GM18873 (cell line): ENCODE data around the gene FGF19.

ENCODE experiments used
- ATAC-seq: cut with Tn5 transposase; IDR thresholded peaks from one replicate; pipeline ENCODE4 v1.9.1; 2021; ENCODE audit warnings: mild to moderate bottlenecking, moderate library complexity, moderate number of reproducible peaks; ENCODE audit not compliant: unreplicated experiment, low FRiP score

The FGF19 gene

DNA sequence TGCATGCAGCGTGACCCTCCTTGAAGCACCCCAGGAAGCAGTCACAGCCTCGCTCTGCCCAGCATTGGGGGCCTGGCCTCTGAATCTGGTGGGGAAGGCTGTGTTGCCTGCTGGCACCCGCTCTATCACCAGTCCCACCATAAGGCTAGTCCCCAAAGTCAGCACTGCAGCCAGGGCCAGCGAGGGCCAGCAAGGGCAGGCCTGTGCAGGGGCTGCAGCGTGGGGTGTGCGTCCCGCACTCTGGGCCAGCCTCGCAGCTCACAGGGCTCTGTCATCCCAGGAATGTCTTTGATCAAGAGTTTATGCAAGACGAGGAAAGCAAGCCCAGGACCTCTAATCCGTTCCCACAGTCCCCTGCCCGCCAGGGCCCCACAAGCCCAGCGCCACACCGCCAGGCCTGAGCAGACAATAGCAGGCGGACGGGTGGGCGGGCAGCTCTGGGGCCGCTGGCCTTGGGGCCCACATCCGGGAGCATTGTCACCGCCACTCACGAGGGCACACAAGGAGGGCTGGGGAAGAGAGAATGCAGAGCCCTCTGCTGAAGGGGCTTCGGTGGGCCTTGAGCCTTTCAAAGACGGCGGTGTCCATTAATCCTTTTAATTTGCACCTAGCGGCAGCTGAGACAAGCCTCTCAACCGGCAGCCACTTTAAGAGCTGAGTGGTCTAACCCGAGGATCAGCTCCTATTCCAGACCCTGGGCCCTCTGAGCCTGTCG lies 45.8 kb downstream of the FGF19 start:
- ATAC-seq: no peak

DNA sequence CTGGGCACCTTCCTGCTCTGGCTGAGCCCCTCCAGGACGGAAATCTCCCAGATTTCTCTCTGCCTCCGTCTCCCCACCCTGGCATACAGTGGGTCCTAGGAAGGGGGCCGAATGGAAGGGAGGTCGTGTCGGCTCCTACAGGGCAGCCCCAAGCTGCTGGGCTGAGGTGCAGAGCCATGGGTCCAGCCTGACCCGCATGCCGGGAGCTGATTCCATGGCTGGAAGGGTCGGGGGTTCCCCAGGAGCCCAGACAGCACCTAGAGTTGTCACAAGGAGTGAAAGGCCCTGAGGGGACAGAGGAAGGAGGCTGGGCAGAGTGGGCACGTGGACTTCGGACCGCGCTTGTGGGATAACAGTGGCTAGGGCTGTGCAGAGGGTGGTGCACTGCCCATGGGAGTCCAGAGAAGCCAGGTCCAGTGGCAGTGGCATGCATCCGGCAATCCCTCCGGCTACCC lies 46.3 kb downstream of the FGF19 start:
- ATAC-seq: no peak

DNA sequence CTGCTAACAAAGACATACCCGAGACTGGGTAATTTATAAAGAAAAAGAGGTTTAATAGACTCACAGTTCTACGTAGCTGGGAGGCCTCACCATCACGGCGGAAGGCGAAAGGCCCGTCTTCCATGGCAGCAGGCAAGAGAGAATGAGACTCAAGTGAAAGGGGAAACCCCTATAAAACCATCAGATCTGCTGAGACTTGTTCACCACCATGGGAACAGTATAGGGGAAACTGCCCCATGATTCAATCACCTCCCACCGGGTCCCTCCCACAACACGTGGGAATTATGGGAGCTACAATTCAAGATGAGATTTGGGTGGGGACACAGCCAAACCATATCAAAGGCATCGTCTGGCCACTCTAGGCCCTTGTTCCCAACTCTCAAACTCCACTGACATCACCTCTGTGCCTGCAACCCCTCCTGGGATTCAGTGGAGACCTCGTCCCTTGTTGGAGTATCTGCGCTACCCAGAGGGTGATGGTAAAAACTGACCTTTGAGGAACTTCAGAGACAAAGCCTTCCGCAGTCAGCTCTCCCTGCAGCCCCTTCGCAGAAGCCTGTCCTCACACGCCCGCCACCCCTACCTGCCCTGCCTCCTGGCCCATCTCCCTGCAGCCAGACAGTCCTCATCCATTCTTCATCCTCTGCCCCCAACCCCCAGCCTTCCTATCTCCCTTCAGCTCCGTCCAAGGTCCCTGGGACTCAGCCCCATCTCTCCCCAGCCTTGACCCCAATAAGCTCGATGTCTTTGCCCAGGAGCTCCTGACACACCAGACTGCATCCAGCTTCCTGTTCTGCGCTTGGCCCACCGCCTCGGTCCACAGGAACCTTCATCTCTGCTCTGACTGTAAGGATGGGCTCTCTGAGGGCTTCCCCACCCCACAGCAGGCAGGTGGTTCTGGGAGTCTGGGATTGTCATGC lies 47.0 kb downstream of the FGF19 start:
- ATAC-seq: no peak

DNA sequence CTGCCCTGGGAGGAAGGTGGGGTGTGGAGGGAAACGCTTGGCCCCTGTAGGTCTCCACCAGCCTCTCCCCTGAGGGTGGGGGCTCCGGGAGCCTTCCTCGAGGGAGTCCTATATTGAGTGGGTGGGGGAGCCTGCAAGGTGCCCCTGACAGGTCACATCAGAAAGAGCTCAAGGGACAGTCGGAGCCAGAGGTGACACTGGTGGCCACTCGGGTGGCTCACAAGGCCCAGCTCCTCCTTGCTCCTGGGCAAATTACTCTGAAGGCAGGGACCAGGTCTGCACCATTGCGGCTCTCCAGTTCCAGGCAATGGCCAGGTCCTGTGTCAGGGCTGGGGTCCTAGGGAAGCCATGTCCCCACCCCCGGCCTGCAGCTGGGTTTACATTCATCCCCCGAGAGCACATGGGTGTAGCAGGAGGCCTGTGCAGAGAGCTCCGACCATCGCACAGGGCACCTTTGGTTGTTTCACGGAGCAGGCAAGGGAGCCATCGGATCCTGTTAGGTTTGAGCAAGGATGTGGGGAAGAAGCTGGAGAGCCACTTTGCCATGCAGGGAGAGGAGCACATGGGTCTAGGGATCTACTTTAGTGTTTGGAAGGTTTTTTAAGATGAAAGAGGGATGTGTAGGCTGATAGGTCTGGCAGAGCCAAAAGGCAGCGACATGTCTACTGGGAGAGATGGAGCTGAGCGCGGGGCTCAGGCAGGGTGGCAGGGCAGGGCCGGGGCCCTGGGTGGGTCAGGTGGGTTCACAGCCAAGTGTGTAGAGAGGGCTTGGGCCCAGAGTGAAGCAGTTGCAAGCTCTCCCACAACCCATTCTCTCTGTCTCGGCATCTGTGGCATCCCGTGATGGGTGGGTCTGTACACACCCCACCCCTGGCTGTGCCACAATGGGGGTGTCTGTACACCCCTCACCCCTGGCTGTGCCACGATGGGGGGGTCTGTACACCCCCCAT lies 48.1 kb downstream of the FGF19 start:
- ATAC-seq: no peak

DNA sequence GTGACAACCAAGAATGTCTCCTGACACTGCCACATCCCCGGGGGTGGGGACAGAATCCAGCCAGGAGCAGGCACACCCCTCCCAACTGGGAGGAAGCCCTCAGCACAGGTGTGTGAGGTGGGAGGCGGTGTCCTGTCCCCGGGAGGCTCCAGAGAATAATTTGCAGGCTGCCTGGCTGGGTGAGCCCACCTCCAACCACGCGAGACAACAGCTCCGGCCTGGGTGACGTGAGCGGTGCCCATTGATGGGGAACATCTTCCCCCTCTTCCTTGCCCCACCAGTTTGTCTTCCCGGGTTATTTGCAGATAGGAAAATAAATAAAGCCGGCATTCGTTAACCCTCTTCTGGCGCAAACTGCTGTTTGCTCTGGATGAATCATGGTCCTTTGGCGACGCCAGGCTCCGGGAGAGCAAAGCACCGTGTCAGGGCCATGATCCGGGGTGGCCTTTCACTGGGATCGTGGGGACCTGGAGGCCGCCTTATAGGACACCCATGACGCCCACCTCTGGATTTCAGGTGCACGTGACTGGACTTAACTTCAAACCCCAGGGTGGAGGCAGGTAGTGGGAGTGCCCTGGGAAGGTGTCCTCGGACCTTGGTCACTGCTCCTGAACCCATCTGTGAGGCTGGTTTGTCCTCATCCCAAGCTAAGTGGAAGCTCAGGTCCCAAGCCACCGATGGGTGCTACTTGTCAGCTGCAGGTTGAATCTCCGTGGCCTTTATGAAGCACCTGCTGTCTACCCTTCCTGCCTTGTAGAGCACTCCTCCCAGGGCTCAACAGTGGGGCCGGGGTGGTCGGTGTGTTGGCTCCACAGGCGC lies 49.0 kb downstream of the FGF19 start:
- no peak for ATAC-seq

DNA sequence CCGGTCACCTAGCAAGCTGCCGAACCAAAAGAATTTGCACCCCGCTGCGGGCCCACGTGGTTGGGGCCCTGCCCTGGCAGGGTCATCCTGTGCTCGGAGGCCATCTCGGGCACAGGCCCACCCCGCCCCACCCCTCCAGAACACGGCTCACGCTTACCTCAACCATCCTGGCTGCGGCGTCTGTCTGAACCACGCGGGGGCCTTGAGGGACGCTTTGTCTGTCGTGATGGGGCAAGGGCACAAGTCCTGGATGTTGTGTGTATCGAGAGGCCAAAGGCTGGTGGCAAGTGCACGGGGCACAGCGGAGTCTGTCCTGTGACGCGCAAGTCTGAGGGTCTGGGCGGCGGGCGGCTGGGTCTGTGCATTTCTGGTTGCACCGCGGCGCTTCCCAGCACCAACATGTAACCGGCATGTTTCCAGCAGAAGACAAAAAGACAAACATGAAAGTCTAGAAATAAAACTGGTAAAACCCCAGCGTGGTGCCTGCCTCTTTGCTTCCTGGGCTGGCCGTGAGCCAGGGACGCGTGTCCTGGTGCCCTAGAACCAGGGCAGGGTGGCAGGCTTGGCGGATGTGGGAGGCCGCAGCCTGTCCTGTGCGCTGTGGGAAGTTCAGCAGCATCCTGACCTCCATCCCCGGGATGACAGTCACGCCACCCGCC lies 49.7 kb downstream of the FGF19 start:
- no peak for ATAC-seq

DNA sequence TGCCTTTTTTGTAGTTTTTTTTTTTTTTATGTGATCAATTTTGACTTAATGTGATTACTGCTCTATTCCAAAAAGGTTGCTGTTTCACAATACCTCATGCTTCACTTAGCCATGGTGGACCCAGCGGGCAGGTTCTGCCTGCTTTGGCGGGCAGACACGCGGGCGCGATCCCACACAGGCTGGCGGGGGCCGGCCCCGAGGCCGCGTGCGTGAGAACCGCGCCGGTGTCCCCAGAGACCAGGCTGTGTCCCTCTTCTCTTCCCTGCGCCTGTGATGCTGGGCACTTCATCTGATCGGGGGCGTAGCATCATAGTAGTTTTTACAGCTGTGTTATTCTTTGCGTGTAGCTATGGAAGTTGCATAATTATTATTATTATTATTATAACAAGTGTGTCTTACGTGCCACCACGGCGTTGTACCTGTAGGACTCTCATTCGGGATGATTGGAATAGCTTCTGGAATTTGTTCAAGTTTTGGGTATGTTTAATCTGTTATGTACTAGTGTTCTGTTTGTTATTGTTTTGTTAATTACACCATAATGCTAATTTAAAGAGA lies 50.3 kb downstream of the FGF19 start:
- no peak for ATAC-seq

DNA sequence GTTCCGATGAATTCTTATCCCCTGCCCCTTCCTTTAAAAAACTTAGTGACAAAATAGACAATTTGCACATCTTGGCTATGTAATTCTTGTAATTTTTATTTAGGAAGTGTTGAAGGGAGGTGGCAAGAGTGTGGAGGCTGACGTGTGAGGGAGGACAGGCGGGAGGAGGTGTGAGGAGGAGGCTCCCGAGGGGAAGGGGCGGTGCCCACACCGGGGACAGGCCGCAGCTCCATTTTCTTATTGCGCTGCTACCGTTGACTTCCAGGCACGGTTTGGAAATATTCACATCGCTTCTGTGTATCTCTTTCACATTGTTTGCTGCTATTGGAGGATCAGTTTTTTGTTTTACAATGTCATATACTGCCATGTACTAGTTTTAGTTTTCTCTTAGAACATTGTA lies 50.8 kb downstream of the FGF19 start:
- ATAC-seq: no peak

DNA sequence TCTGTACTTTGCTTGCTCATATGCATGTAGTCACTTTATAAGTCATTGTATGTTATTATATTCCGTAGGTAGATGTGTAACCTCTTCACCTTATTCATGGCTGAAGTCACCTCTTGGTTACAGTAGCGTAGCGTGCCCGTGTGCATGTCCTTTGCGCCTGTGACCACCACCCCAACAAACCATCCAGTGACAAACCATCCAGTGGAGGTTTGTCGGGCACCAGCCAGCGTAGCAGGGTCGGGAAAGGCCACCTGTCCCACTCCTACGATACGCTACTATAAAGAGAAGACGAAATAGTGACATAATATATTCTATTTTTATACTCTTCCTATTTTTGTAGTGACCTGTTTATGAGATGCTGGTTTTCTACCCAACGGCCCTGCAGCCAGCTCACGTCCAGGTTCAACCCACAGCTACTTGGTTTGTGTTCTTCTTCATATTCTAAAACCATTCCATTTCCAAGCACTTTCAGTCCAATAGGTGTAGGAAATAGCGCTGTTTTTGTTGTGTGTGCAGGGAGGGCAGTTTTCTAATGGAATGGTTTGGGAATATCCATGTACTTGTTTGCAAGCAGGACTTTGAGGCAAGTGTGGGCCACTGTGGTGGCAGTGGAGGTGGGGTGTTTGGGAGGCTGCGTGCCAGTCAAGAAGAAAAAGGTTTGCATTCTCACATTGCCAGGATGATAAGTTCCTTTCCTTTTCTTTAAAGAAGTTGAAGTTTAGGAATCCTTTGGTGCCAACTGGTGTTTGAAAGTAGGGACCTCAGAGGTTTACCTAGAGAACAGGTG lies 51.8 kb downstream of the FGF19 start:
- ATAC-seq: no peak

DNA sequence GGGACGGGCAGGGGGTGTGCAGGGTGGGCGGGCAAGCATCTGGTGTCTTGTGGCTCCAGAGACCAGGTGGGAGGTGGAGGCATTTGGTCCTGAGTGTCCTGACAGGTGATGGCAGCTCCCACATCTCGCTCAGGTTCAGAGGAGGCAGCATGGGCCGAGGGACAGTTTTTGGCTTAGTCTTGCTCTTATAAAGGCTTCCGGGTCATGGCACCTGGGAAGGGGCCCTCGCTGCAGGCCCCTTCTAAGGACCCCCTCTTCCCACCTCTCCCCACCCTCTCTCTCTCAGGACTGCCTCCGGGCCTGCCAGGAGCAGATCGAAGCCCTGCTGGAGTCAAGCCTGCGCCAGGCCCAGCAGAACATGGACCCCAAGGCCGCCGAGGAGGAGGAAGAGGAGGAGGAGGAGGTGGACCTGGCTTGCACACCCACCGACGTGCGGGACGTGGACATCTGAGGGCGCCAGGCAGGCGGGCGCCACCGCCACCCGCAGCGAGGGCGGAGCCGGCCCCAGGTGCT lies 52.9 kb downstream of the FGF19 start:
- no peak for ATAC-seq

DNA sequence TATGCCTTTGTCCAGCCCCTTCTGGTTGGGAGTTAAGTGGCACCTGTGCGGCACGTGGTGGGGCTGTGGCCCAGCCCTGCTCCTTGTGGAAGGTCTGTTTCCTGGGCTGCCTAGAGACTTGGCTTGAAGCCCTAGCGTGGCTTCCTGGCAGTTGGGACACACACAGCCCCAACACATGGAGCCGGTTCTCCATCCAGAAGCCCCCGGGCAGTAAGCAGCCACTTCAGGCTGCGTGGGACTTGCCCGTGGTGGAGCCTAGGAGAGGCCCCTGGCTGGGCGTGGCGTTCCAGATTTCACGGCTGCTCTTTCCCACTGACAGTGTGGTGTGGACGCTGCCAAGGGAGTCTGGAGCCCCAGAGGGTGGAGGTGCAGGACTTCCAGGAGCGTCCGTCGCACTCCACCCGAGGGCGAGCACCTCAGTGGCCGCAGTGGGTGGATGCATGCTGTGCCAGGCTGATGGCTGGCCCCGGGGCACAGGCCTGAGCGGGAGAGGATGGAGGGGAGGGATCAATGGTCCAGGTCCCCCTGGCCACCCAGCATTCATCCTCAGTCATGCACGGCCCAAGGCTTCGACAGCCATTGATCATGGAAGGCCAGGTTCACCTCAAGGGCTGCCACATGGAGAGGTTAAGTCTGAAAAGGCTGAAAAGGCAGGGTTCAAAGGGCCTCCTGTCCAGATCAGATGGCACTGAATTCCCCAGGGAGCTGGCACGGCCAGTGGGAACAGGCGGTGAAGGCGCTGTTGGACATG lies 53.6 kb downstream of the FGF19 start:
- ATAC-seq: no peak

DNA sequence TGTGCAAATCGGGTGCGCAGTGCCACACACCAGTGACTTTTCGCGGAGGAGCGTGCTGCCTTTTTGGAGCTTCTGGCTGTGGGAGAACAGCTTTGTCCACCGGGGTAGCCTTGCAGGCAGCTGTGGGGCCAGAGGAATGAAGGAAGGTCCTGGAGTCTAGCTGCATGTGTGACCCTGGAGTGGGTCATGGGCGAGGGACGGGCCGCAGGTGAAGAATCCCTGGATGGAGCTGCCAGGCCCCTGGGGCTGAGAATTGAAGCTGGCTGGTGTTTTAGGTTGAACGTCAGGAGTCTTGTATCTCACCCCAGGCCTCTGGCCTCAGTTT lies 54.3 kb downstream of the FGF19 start:
- ATAC-seq: no peak

DNA sequence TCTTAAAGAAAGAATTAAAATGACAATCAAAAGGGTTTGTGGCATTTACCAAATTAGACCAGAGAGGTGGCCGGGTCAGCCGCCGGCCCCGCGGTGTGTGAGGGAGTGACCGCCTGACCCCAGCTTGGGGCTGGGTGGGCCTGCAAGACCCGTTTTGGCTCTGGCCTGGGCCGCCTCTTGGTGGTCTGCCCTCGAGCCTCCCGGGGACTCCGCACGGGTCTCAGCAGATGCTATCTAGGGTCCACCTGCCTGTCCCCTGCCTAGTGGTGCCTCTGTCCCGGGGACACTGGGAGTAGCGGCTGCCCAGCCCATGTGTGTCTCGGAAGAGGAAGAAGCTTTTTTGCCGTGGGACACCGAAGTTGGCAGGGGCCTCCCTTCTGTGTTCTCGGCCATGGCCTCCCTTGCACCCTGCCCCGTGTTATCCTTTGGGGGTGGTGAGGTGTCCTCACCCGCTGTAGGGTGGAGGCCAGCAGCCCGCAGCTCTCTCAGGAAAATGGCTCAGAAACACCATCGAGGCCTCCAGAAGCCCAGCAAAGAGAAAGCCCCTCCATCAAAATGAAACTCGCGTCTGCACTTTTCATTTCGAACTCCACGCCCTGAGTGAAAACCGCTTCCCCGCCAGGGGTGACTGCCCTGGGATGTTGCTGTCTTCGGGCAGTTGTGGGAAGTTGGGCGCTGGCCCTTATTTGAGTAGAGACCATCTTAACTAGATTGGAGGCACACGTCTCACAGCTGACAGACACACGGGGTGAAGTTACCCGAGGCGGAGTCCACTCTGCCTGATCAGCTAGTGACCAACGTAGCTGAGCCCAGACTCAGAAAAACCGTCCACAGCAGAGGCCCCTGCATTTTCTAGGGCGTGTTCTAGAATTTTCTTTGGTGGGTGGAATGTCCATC lies 54.9 kb downstream of the FGF19 start:
- no peak for ATAC-seq
